Ectodermal cell (in vitro differentiated cells): ENCODE data around the gene RAB11FIP5.

Source experiments
- H3K27ac ChIP-seq: 2 replicates; pipeline ENCODE4 v1.7.0; 2013; ENCODE audit warnings: mild to moderate bottlenecking, low read depth, low read length; ENCODE audit not compliant: insufficient read depth, poor library complexity, severe bottlenecking
- H3K27me3 ChIP-seq: 2 replicates; pipeline ENCODE4 v1.7.0; 2013; ENCODE audit warnings: mild to moderate bottlenecking, low read length; ENCODE audit not compliant: insufficient read depth, control insufficient read depth, poor library complexity, severe bottlenecking
- H3K36me3 ChIP-seq: one replicate; pipeline ENCODE4 v1.7.0; 2013; ENCODE audit warnings: low read length; ENCODE audit not compliant: control insufficient read depth, insufficient read depth
- H3K4me1 ChIP-seq: one replicate; pipeline ENCODE4 v1.7.0; 2013; ENCODE audit warnings: low read length; ENCODE audit not compliant: control insufficient read depth, insufficient read depth
- H3K4me3 ChIP-seq: 2 replicates; pipeline ENCODE4 v1.7.0; 2013; ENCODE audit warnings: low read depth, low read length, control low read depth; ENCODE audit not compliant: insufficient read depth
- H3K9me3 ChIP-seq: 2 replicates; pipeline ENCODE4 v1.7.0; 2013; ENCODE audit warnings: mild to moderate bottlenecking, low read length, moderate library complexity; ENCODE audit not compliant: control insufficient read depth
- WGBS, 2 experiments: methylation state at CpG; one replicate each; pipeline ENCODE4 v1.1.7; 2013; ENCODE audit warnings: missing lambda C conversion rate in 2 of 2; 5-methylcytosine and 5-hydroxymethylcytosine counted together

The RAB11FIP5 gene

DNA sequence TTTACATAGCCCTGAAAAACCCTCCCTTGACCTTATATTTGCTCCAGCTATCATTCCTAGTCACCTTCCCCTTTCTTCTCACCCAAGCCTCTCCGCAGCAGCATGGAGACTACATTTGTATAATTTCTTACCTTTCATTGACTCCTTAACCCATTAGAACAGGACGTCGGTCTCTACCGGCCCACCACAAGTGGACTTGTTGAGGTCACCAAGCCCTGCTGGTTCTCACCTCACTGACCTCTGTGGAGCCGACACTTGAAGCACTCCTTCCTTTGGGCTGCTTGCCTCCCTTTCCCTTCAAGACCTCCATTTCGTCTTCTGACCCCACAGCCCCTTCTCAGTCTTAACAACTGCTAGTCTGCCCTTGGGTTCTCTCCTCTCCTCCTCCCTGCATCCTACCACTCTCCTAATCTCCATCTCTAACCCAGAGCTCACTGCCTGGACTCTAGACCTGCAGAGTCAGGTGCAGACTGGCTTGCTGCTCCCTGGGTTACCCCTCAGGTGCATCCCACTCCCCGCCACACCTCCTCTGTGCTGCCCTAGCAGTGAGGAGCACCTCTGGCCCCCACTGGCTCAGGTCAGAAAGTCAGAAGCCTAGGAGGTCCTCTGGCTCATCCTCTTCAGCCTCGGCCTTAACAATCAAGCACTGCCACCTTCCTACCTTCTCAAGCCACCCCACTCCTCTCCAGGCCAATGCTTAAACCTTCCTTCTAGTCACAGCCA is 35.9 kb downstream of the RAB11FIP5 start:
- H3K27me3 ChIP-seq = peaks cover 5% of the 10 kb centered on the region
- no peak overlapping the region for H3K4me3 ChIP-seq
- no peaks in the 10 kb centered on the region for H3K36me3 ChIP-seq
- H3K9me3 ChIP-seq = no peaks in the 10 kb centered on the region
- peaks cover 15% of the 10 kb centered on the region for H3K4me1 ChIP-seq
- WGBS, 2 experiments = 91 to 92% methylated on average over 8 of the region's 8 CpGs
- no peak overlapping the region for H3K27ac ChIP-seq

- WGBS, 2 experiments = 91 to 93% methylated on average over 23 of the region's 23 CpGs
- no peak overlapping the region for H3K27ac ChIP-seq
- no peaks in the 10 kb centered on the region for H3K9me3 ChIP-seq
- H3K27me3 ChIP-seq = peaks cover 6% of the 10 kb centered on the region
- no peaks in the 10 kb centered on the region for H3K36me3 ChIP-seq
- H3K4me1 ChIP-seq = peaks cover 12% of the 10 kb centered on the region
- no peak overlapping the region for H3K4me3 ChIP-seq
These were observed 37.0 kb downstream of the RAB11FIP5 start for GRCh38 chr2:73075477-73076373.

DNA sequence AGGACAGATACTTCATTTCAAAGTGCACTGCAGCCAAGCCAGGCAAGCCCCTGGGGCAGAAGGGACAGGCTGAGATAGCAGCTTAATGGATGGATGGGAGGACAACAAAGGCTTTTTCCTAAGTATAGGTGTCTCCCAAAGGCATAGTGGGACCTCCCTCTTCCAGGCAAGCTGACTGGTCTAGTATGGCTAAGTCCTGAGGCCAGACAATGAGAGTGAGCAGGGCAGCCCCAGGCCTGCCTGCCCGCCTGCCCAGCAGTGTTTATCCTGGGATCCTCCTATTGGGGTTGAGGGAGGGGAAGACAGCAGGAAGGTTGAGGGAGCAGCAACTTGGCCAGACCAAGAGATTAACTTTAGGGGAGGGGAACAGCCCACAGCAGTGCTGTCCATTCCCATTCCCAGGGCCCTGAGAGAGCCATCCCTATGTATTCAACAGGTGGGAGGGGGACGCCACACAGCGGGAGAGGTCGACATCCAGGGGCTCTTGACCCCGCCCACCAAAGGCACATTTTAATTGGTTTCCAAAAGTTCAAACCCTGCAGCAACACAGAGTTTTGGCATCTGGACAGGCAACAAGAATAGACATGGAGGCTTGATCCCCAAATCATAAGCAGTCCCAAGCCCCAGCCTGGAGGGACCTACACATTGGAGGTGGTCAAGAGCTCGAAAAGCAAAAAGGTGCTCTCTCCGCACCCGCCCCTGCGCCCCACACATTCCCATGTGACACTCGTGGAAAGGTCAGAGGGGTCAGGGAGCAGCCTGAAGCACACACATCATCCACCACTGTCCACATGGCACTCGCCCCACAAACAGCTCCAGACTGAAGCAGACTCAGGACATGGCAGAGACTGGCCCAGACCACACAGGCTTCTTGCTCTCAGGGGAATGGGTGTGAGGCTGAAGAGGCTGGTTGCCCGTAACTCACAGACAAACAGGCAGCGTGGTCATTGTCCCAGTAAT is 38.4 kb downstream of the RAB11FIP5 start:
- H3K9me3 ChIP-seq = no peaks in the 10 kb centered on the region
- no peak overlapping the region for H3K4me3 ChIP-seq
- peaks cover 19% of the 10 kb centered on the region for H3K27me3 ChIP-seq
- H3K27ac ChIP-seq = no peak overlapping the region
- WGBS, 2 experiments = 79 to 87% methylated on average over 13 of the region's 13 CpGs
- H3K4me1 ChIP-seq = peaks cover 5% of the 10 kb centered on the region
- no peaks in the 10 kb centered on the region for H3K36me3 ChIP-seq

DNA sequence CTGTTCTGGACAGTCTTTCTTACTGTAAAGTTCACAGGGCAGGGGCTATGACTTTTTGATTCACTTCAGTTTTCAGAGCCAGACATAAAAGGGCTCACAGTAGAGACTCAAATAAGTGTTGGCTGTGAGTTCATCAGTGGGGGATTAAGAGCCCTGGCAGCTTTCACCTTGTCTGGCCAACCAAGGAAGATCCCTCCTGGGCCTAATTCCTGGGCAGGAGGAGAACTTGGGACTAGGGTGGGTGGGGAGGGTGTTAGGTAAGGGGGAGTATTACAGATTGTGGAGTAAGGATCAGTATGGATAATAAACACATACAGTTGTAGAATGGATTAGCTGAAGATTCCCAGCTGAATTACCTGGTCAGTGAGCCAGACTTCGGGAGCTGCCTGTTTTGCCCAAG is 40.3 kb downstream of the RAB11FIP5 start:
- Histone ChIP-seq H3K36me3 (no peaks in the 10 kb centered on the region), H3K4me3 (peak overlapping the region; percentile 78), H3K27me3 (peaks cover 20% of the 10 kb centered on the region), H3K27ac (no peak overlapping the region), H3K9me3 (no peaks in the 10 kb centered on the region), H3K4me1 (peaks cover 5% of the 10 kb centered on the region)
- WGBS, 2 experiments = 92 to 98% methylated on average over 1 of the region's 1 CpG

DNA sequence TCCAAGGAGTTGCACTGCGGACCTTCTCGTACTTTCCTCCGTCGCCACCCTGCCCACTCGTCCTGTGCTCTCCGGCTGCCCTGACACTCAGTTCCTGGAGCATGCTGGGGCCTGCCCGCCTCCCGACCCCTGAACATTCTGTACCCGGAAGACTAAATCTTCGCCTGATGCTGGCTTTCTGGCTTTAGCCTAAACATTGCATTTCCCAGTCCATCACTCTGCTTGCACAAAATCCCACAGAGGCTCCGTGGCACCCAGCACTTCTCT is 40.7 kb downstream of the RAB11FIP5 start:
- no peaks in the 10 kb centered on the region for H3K36me3 ChIP-seq
- peaks cover 20% of the 10 kb centered on the region for H3K27me3 ChIP-seq
- H3K27ac ChIP-seq = no peak overlapping the region
- H3K9me3 ChIP-seq = no peaks in the 10 kb centered on the region
- WGBS, 2 experiments = 30 to 31% methylated on average over 11 of the region's 11 CpGs
- H3K4me3 ChIP-seq = peak overlapping the region; percentile 78
- peaks cover 5% of the 10 kb centered on the region for H3K4me1 ChIP-seq

DNA sequence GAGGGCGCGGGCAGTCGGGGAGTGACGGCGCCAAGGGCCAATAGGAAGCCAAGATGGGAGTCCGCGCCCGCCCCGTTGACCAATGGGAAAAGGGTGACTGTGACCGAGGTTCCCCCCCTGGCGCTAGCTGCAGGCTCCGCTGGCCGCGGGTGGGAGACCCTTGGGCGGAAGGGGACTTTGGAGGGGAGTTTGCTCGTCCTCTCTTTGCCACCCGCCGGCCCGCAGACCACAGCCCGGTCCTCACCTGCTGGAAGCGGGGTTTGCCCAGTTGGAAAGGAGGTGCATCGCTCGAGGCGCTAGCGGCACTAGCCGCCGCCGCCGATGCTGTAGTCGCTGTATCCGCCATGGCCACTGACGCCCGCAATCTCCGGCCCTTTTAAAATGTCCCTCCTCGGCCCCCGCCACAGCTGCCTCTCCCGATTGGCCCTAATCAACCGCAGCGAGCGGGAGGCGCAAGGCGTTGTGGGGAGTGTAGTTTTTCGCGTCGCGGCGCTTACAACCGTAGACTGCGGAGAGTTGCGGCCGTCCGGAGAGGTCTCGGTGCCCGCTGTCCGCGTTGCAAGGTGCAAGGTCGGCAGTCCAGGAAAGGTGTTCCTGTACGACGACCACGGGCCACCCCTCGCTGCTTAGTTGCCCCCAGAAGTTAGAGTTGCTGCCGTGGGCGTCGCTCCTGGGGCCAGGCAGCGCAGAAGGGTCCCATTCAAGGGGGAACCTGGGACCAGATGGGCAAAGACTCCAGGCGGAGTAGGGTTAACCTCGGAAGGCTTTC is 41.2 kb downstream of the RAB11FIP5 start, which contains the start of gene SFXN5:
TSS of gene SFXN5 (minus strand) at position 353 of the 769 bp plus-strand sequence. CDS start at position 346, 7 bp downstream.
- peaks cover 5% of the 10 kb centered on the region for H3K4me1 ChIP-seq
- peak within 1 kb of the TSS; percentile 61 for H3K27ac ChIP-seq
- H3K4me3 ChIP-seq = peak within 1 kb of the TSS; percentile 78
- H3K36me3 ChIP-seq = no peaks in the 10 kb centered on the region
- no peaks in the 10 kb centered on the region for H3K9me3 ChIP-seq
- peaks cover 20% of the 10 kb centered on the region for H3K27me3 ChIP-seq
- WGBS, 2 experiments = 1% methylated on average over 67 of the region's 67 CpGs

DNA sequence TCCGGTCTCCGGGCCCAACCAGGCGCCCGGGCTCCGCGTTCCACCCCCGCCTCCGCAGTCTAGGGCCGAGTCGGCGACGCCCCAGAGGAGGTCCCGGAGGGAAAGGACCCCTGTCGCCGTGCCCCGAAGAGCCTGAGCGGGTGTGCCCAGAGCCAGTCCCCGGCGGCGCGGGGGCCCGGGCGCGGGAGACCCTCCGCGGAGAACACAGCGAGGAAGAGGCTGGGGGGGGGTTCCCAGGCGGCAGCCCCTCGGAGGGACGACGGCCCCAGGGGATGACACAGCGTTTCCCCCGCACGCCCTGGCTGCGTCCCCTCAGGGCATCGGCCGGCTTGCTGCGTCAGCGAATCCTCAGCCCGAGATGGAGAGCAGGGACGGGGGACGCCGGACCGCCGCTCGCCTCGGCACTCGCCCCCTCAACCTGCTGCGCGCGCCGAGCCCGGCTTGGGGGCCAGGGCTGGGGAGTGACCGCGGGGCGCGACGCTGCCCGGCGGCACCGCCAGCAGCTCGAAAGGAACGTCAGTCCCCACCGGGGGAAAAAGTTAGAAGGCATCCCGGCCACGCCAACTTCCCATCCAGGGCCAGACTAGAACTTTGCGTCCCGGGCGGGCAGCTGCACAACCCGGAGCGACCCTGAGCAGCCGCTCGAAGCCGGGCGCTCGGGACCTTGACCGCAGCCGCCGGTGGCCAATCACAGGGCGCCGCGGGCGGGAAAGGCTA is 41.9 kb downstream of the RAB11FIP5 start:
- Histone ChIP-seq H3K27ac (no peak overlapping the region), H3K27me3 (peaks cover 20% of the 10 kb centered on the region), H3K9me3 (no peaks in the 10 kb centered on the region), H3K4me1 (peaks cover 5% of the 10 kb centered on the region), H3K4me3 (peak overlapping the region; percentile 78), H3K36me3 (no peaks in the 10 kb centered on the region)
- 0% methylated on average over 83 of the region's 83 CpGs for WGBS, 2 experiments

GRCh38 chr2:73069855-73070642 is 42.7 kb downstream of the RAB11FIP5 start:
- H3K9me3 ChIP-seq = no peaks in the 10 kb centered on the region
- peak overlapping the region; percentile 78 for H3K4me3 ChIP-seq
- no peak overlapping the region for H3K27ac ChIP-seq
- peaks cover 5% of the 10 kb centered on the region for H3K4me1 ChIP-seq
- WGBS, 2 experiments = 11 to 13% methylated on average over 29 of the region's 29 CpGs
- H3K36me3 ChIP-seq = no peaks in the 10 kb centered on the region
- H3K27me3 ChIP-seq = peaks cover 20% of the 10 kb centered on the region
